ENCODE measurements around the gene DACT2. TPM values are rescaled to one million over a fixed set of nuclear protein-coding genes. Genes with fewer than 3 reads are reported as not detected.

DACT2 gene, protein sequence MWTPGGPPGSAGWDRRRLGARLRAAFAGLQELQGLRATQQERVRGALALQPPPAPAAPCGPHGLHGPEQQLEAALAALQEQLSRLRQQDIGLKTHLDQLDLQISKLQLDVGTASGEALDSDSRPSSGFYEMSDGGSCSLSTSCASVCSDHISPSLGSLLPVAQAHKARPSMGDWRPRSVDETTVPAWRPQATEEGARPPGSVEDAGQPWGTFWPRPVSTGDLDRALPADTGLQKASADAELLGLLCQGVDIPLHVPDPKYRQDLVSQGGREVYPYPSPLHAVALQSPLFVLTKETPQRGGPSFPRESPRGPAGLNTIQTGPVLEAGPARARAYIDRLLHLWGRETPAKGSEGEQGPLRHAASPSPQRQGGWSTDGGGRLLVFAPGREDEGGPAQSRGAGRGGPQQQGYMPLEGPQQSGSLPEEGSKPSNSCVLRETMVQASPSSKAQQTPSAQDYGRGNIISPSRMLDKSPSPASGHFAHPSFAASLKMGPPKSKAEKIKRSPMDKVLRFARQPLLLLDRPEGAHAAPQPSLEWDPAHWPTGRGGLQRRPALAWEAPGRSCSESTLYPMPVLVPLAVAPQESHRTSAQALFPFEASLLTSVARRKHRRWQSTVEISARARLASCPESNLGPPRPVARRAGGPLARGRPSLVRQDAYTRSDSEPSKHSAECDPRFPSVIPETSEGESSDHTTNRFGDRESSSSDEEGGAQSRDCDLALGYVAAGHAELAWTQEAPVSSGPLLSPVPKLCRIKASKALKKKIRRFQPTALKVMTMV
- polyA plus RNA-seq = not detected

- Mint-ChIP-seq H3K27ac (no peak within 1 kb of the TSS), H3K36me3 (no peaks in the 10 kb centered on the region), H3K4me3 (no peak within 1 kb of the TSS), H3K4me1 (no peaks in the 10 kb centered on the region), H3K27me3 (peaks cover 11% of the 10 kb centered on the region), H3K9me3 (peaks cover 2 to 12% (median 2%) of the 10 kb centered on the region in 3 donors)
Measured at GRCh38 chr6:168319279-168320111, at the start of gene DACT2. DACT2 (minus strand) TSS chr6:168319777; CDS start chr6:168319633, 144 bp downstream.

DNA sequence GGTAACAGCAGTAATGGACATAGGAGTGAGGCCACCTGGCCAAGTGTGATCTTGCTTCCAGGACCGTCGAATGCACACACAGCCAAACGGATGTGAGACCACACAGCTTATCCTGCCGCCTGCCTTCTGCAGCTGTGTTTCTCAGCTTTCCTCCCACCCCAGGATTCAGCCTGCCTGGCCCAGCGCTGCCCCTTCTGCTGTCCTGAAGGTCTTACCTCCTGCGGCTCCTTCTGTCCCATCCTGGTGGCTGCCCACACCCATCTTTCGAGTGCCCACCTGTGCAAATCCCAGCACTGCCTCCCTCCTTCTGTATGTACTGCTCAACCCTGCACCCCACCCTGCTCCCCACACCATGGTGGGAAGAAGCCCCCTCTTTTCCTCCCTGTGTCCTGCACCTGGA lies 49.4 kb upstream of the DACT2 start:
- Mint-ChIP-seq H3K27me3 (no peaks in the 10 kb centered on the region), H3K4me1 (no peaks in the 10 kb centered on the region), H3K27ac (no peak overlapping the region), H3K9me3 (peaks cover 2 to 7% (median 3%) of the 10 kb centered on the region in 3 donors), H3K36me3 (no peaks in the 10 kb centered on the region), H3K4me3 (no peak overlapping the region)

GRCh38 chr6:168368066-168368820 lies 48.7 kb upstream of the DACT2 start:
- Mint-ChIP-seq H3K4me1 (no peaks in the 10 kb centered on the region), H3K36me3 (no peaks in the 10 kb centered on the region), H3K27me3 (no peaks in the 10 kb centered on the region), H3K27ac (no peak overlapping the region), H3K4me3 (no peak overlapping the region), H3K9me3 (peaks cover 2 to 9% (median 3%) of the 10 kb centered on the region in 3 donors)

- Mint-ChIP-seq H3K4me3 (no peak overlapping the region), H3K9me3 (peaks cover 2 to 9% (median 2%) of the 10 kb centered on the region in 3 donors), H3K27me3 (peaks cover 3% of the 10 kb centered on the region), H3K27ac (peak overlapping the region in 1 of 3 donors; percentile 30), H3K4me1 (no peaks in the 10 kb centered on the region), H3K36me3 (no peaks in the 10 kb centered on the region)
Measured at GRCh38 chr6:168367285-168367751, 47.7 kb upstream of the DACT2 start.

- Mint-ChIP-seq H3K27ac (no peak overlapping the region), H3K4me1 (no peaks in the 10 kb centered on the region), H3K27me3 (peaks cover 3% of the 10 kb centered on the region), H3K9me3 (peaks cover 2 to 12% (median 5%) of the 10 kb centered on the region in 3 donors), H3K4me3 (no peak overlapping the region), H3K36me3 (no peaks in the 10 kb centered on the region)
Measured at GRCh38 chr6:168366473-168366872, 46.9 kb upstream of the DACT2 start.

DNA sequence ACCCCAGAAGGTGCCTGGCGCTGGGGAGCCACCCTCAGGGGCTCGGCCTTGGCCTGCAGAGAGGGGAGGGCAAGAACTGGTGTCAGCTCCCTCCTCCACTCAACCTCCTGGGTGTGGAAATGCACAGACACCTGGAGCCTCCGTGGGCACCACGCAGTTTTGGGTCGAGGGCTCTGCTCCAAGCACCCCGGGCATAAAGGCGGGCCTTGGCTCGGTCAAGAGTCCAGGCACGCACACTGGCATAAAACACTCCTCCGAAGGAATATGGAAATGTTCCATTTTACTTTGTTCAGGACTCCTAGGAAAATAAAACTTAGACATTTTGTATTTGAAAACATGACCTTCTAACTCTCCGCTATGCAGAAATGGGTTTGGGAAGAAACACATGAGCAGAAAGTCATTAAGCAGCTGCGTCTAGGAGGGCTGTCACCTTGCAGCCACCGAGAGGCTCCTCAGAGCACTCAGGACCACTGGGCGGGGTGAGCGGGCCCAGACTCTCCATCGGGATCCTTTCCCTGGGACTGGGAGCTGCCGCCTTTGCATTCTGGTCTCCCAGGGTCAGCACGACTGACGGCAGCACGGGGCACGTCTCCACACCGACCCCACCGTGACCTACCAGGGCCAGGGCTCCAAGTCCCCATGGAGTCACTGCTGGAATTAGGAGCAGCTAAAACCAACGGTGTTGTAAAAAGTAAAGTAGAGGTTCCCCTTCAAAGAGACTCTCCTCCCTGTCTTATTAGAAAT lies 46.0 kb upstream of the DACT2 start:
- no peaks in the 10 kb centered on the region for H3K4me1 Mint-ChIP-seq
- H3K27me3 Mint-ChIP-seq = peaks cover 3% of the 10 kb centered on the region
- H3K36me3 Mint-ChIP-seq = no peaks in the 10 kb centered on the region

DNA sequence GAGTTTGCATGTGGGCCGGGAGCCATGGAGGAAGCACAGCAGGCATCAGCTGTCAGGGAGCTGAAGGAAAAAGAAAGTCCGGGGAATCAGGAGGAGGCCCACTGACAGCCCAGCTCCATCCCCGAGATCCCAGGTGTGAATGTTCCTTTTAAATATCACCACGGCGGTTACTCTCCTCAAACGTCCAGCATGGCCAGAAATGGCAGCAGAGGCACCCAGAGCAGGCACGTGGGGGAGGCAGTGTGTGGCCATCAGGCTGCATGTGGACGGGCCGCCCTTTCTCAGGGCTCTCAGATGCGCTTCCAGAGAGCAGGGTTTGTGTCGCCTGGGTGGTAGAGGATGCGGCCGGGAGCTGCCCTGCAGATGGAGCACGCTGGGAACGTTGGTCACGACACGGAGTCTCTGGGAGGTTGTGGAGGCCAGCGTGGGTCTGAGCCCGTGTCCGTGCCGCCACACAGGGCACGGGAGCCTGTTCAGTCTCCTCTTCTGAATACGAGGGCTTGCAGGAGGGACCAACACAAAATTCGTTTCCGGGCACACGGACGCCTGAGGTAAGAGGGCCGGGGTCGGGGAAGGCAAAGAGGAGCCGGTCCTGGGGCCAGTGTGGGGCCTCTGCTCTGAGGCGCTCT lies 45.3 kb upstream of the DACT2 start:
- peaks cover 4 to 20% (median 7%) of the 10 kb centered on the region in 3 donors for H3K9me3 Mint-ChIP-seq
- no peak overlapping the region for H3K4me3 Mint-ChIP-seq
- H3K27ac Mint-ChIP-seq = no peak overlapping the region
- H3K36me3 Mint-ChIP-seq = no peaks in the 10 kb centered on the region
- H3K4me1 Mint-ChIP-seq = no peaks in the 10 kb centered on the region
- H3K27me3 Mint-ChIP-seq = peaks cover 3% of the 10 kb centered on the region

More for the DNA sequence above, 46.0 kb upstream of the DACT2 start:
- H3K27ac Mint-ChIP-seq = no peak overlapping the region
- H3K9me3 Mint-ChIP-seq = peaks cover 4 to 18% (median 6%) of the 10 kb centered on the region in 3 donors
- H3K4me3 Mint-ChIP-seq = no peak overlapping the region

DNA sequence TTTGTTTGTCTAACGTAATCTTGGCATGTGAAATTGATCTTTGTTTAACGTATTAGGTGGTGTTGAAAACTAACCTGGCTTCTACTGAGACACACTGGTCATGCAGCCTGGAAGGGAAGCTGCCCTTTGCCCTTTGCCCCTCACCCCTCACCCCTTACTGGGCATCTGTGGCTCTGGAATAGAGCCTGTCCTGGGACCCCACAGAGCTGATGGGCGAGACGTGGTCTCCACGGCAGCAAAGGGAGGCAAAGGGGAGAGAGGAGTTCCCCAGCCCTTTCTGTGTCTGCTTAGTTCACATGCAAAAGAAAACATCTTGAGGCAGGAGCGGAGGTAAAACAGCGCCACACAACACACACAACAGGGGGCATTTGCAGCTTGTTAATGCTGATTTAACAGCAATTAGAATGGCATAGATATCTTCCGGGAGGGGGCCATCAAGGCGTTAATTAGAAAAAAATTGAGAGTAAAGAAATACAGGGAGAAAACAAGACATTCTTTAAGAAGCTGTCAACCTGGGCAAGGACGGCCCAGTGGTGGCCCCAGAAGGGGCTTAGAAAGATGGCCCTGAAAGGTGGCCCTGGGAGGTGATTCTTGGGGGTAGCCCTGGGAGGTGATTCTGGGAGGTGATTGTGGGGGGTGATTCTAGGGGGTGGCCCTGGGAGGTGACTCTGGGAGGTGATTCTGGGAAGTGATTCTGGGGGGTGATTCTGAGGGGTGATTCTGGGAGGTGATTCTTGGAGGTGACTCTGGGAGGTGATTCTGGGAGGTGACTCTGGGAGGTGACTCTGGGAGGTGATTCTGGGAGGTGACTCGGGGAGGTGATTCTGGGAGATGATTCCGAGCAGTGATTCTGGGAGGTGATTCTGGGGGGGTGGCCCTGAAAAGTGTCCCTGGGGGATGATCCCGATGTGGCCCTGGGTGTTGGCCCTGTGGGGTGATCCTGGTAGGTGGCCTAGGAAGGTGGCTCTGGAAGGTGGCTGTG lies 44.5 kb upstream of the DACT2 start:
- no peak overlapping the region for H3K4me3 Mint-ChIP-seq
- no peaks in the 10 kb centered on the region for H3K4me1 Mint-ChIP-seq
- peaks cover 4 to 27% (median 8%) of the 10 kb centered on the region in 3 donors for H3K9me3 Mint-ChIP-seq
- H3K36me3 Mint-ChIP-seq = no peaks in the 10 kb centered on the region
- H3K27me3 Mint-ChIP-seq = peaks cover 3% of the 10 kb centered on the region
- H3K27ac Mint-ChIP-seq = peak overlapping the region in 2 of 3 donors; percentile 39 to 43

- Mint-ChIP-seq H3K27ac (no peak overlapping the region), H3K9me3 (peaks cover 4 to 27% (median 8%) of the 10 kb centered on the region in 3 donors), H3K27me3 (peaks cover 3% of the 10 kb centered on the region), H3K4me1 (no peaks in the 10 kb centered on the region), H3K4me3 (no peak overlapping the region), H3K36me3 (no peaks in the 10 kb centered on the region)
Measured at GRCh38 chr6:168363302-168363701, 43.7 kb upstream of the DACT2 start.

- peaks cover 4 to 27% (median 8%) of the 10 kb centered on the region in 3 donors for H3K9me3 Mint-ChIP-seq
- H3K36me3 Mint-ChIP-seq = no peaks in the 10 kb centered on the region
Measured at GRCh38 chr6:168362276-168362990, 42.9 kb upstream of the DACT2 start.

GRCh38 chr6:168361766-168362165 lies 42.2 kb upstream of the DACT2 start:
- Mint-ChIP-seq H3K4me1 (no peaks in the 10 kb centered on the region), H3K27ac (no peak overlapping the region), H3K27me3 (peaks cover 3% of the 10 kb centered on the region), H3K9me3 (peaks cover 4 to 27% (median 8%) of the 10 kb centered on the region in 3 donors), H3K36me3 (no peaks in the 10 kb centered on the region), H3K4me3 (no peak overlapping the region)

More at GRCh38 chr6:168362276-168362990, 42.9 kb upstream of the DACT2 start:
- Mint-ChIP-seq H3K27me3 (peaks cover 3% of the 10 kb centered on the region), H3K4me1 (no peaks in the 10 kb centered on the region), H3K27ac (no peak overlapping the region), H3K4me3 (no peak overlapping the region)

GRCh38 chr6:168359794-168360193 lies 40.2 kb upstream of the DACT2 start:
- Mint-ChIP-seq H3K4me1 (no peaks in the 10 kb centered on the region), H3K36me3 (no peaks in the 10 kb centered on the region), H3K9me3 (peaks cover 4 to 23% (median 6%) of the 10 kb centered on the region in 3 donors), H3K27ac (no peak overlapping the region), H3K27me3 (peaks cover 4% of the 10 kb centered on the region), H3K4me3 (no peak overlapping the region)
